GM23248 (cell line): Measurements from ENCODE around the gene TNIK. TPM values are rescaled to one million over a fixed set of nuclear protein-coding genes. Genes with fewer than 3 reads are reported as not detected.

ENCODE experiments used
- DNase-seq: peaks from one replicate; pipeline ENCODE4 v3.0.0-alpha.2; 2015
- H2AFZ ChIP-seq: fragments of 200-600 bp; sonication (generic); 2 replicates; pipeline ENCODE4 v1.6.1; 2016; ENCODE audit warnings: antibody characterized with exemption
- H3F3A ChIP-seq: fragments of 200-600 bp; sonication (generic); 2 replicates; pipeline ENCODE4 v1.6.1; 2016; ENCODE audit warnings: mild to moderate bottlenecking, antibody characterized with exemption, mixed run types; ENCODE audit not compliant: insufficient read depth
- H3K27ac ChIP-seq: fragments of 200-600 bp; sonication (generic); 2 replicates; pipeline ENCODE4 v1.5.1; 2016; ENCODE audit warnings: mild to moderate bottlenecking
- H3K27me3 ChIP-seq: fragments of 200-600 bp; sonication (generic); replicated peaks from 2 replicates; pipeline ENCODE4 v1.6.1; 2016; ENCODE audit warnings: mild to moderate bottlenecking; ENCODE audit not compliant: insufficient read depth
- H3K36me3 ChIP-seq: fragments of 200-600 bp; sonication (generic); 2 replicates; pipeline ENCODE4 v1.6.1; 2016; ENCODE audit warnings: low read depth, mild to moderate bottlenecking
- H3K4me1 ChIP-seq: fragments of 200-600 bp; sonication (generic); 2 replicates; pipeline ENCODE4 v1.6.1; 2016; ENCODE audit warnings: mild to moderate bottlenecking; ENCODE audit not compliant: insufficient read depth
- H3K4me2 ChIP-seq: fragments of 200-600 bp; sonication (generic); one replicate; pipeline ENCODE4 v1.6.1; 2016; ENCODE audit warnings: mild to moderate bottlenecking; ENCODE audit not compliant: unreplicated experiment
- H3K4me3 ChIP-seq: fragments of 200-600 bp; sonication (generic); 2 replicates; pipeline ENCODE4 v1.5.1; 2016; ENCODE audit warnings: mild to moderate bottlenecking
- H3K79me2 ChIP-seq: fragments of 200-600 bp; sonication (generic); 2 replicates; pipeline ENCODE4 v1.6.1; 2016; ENCODE audit warnings: mild to moderate bottlenecking; ENCODE audit not compliant: insufficient read depth
- H3K9ac ChIP-seq: fragments of 200-600 bp; sonication (generic); 2 replicates; pipeline ENCODE4 v1.6.1; 2016; ENCODE audit warnings: mild to moderate bottlenecking
- H3K9me2 ChIP-seq: fragments of 200-600 bp; sonication (generic); 2 replicates; pipeline ENCODE4 v1.6.1; 2016; ENCODE audit warnings: mixed run types, mild to moderate bottlenecking, moderate library complexity; ENCODE audit not compliant: insufficient read depth
- H3K9me3 ChIP-seq: fragments of 200-600 bp; sonication (generic); one replicate; pipeline ENCODE4 v1.6.1; 2017; ENCODE audit warnings: low read depth
- H4K20me1 ChIP-seq: fragments of 200-600 bp; sonication (generic); 2 replicates; pipeline ENCODE4 v1.6.0; 2016; ENCODE audit not compliant: insufficient read depth
- EZH2 ChIP-seq: fragments of 200-600 bp; sonication (generic); IDR thresholded peaks from 2 replicates; pipeline ENCODE4 v1.6.1; 2018; ENCODE audit warnings: antibody characterized with exemption, mild to moderate bottlenecking; ENCODE audit not compliant: insufficient read depth, poor library complexity, severe bottlenecking
- EZH2phosphoT487 ChIP-seq: fragments of 200-600 bp; sonication (generic); IDR thresholded peaks from 2 replicates; pipeline ENCODE4 v1.6.1; 2018; ENCODE audit warnings: antibody characterized with exemption, moderate library complexity, mild to moderate bottlenecking, low read depth; ENCODE audit not compliant: insufficient read depth
- WGBS, 2 experiments: methylation state at CpG; one replicate each; pipeline ENCODE4 v1.1.6; 2015 to 2017; ENCODE audit warnings: low lambda C conversion rate in 2 of 2, low coverage in 1 of 2; ENCODE audit errors: missing lambda C conversion rate in 2 of 2; 5-methylcytosine and 5-hydroxymethylcytosine counted together
- in situ Hi-C: fragments of 300-500 bp; cut with MboI; formaldehyde crosslinking; loops from 2 replicates; pipeline ENCODE4 v1.15.0; 2020
- polyA plus RNA-seq: library from polyadenylated mRNA; unstranded; fragments of >200 nt; fragmentation: Nextera tagmentation; extraction: Ambion mirVana; gene quantifications from 2 replicates; pipeline ENCODE4 v1.2.1, GENCODE V29; 2016
- total RNA-seq: library from RNA; depleted of rRNA; stranded (reverse); fragments of >200 nt; shearing (Covaris generic); gene quantifications from 2 replicates; pipeline ENCODE4 v1.2.3, GENCODE V29; 2014

The TNIK gene
- total and polyA plus RNA-seq, 2 experiments from 2014 or later = 0.80 to 2.3 TPM

- in situ Hi-C loops = no loop called here
- no peak overlapping the region for H3K27ac ChIP-seq
- H3K36me3 ChIP-seq = no peaks in the 10 kb centered on the region
- WGBS, 2 experiments = 98 to 100% methylated on average over 2 of the region's 2 CpGs
- H3F3A ChIP-seq = no peaks in the 10 kb centered on the region
- no peak for TF ChIP-seq EZH2phosphoT487
- TF ChIP-seq EZH2 = no peak
- H3K9ac ChIP-seq = no peak overlapping the region
- no peak overlapping the region for H3K4me3 ChIP-seq
- DNase-seq = no peak
- H3K4me2 ChIP-seq = no peak overlapping the region
- no peaks in the 10 kb centered on the region for H3K9me3 ChIP-seq
- 0 out of 2 replicates have a peak, but pooled peaks cover 8% of the 10 kb centered on the region for H3K27me3 ChIP-seq
- no peaks in the 10 kb centered on the region for H3K9me2 ChIP-seq
- no peaks in the 10 kb centered on the region for H3K79me2 ChIP-seq
- no peak overlapping the region for H2AFZ ChIP-seq
- peaks cover under 1% of the 10 kb centered on the region; the same call in 1 of the 2 replicates for H3K4me1 ChIP-seq
- H4K20me1 ChIP-seq = no peaks in the 10 kb centered on the region
Observed at GRCh38 chr3:171358881-171359198, 101.4 kb downstream of the TNIK start.

DNA sequence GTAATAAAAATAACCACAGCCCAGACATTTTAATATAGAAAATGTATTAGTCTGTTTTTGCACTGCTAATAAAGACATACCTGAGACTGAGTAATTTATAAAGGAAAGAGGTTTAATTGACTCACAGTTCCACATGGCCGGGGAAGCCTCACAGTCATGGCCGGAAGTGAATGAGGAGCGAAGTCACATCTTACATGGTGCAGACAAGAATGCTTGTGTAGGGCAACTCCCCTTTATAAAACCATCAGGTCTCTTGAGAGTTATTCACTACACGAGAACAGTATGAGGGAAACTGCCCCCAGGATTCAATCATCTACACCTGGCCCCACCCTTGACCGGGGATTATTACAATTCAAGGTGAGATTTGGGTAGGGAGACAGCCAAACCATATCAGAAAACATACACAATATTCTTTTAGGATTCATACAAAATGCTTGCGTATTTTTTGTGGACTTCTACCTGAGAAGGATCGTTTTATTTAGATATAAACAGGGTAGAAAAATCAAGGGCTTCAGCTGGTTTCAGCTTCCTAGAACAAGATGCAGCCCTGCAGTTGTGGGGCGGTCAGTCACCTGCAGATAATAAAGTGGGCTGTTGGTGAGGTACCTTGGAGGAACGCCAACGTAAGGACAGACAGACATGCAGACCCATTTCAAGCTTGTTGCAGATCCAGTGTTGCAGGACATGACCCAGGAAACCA, 101.9 kb downstream of the TNIK start:
- H3K9me2 ChIP-seq = no peaks in the 10 kb centered on the region
- H3K9ac ChIP-seq = no peak overlapping the region
- no peak overlapping the region for H3K27ac ChIP-seq
- H3K4me2 ChIP-seq = no peak overlapping the region
- in situ Hi-C loops = no loop called here
- H3K4me3 ChIP-seq = no peak overlapping the region
- H3K4me1 ChIP-seq = peaks cover 4% of the 10 kb centered on the region; the same call in 1 of the 2 replicates
- H3K27me3 ChIP-seq = 0 out of 2 replicates have a peak, but pooled peaks cover 8% of the 10 kb centered on the region
- no peaks in the 10 kb centered on the region for H3K79me2 ChIP-seq
- H4K20me1 ChIP-seq = no peaks in the 10 kb centered on the region
- no peaks in the 10 kb centered on the region for H3K36me3 ChIP-seq
- DNase-seq = peak; percentile 49
- TF ChIP-seq EZH2 = no peak
- TF ChIP-seq EZH2phosphoT487 = no peak
- 77 to 81% methylated on average over 10 of the region's 10 CpGs for WGBS, 2 experiments
- no peaks in the 10 kb centered on the region for H3K9me3 ChIP-seq
- H3F3A ChIP-seq = no peaks in the 10 kb centered on the region
- no peak overlapping the region for H2AFZ ChIP-seq

DNA sequence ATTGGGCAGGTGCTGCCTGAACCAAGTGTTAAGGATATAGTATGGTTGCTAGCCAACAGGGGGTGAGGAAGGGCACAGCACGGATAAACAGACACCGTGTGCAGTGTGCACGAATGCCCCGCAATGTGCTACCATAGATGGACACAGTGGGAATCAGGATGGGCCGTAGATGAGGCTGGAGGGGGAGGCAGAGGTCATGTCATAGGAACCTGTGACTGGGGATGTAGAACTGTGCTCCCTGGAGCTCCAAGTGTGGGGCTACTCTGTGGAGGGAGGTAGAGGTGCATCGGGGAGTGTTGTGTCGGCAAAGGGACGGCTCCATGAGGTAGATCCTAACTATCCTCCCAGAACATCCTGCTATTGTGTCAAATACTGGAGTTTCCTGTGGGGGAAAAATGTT, 102.5 kb downstream of the TNIK start:
- no peaks in the 10 kb centered on the region for H3F3A ChIP-seq
- H3K79me2 ChIP-seq = no peaks in the 10 kb centered on the region
- H4K20me1 ChIP-seq = no peaks in the 10 kb centered on the region
- H3K9me2 ChIP-seq = no peaks in the 10 kb centered on the region
- H3K9me3 ChIP-seq = no peaks in the 10 kb centered on the region
- in situ Hi-C loops = no loop called here
- H3K4me1 ChIP-seq = peaks cover 4% of the 10 kb centered on the region; the same call in 1 of the 2 replicates
- 98 to 99% methylated on average over 8 of the region's 8 CpGs for WGBS, 2 experiments
- H2AFZ ChIP-seq = no peak overlapping the region
- H3K4me3 ChIP-seq = no peak overlapping the region
- TF ChIP-seq EZH2phosphoT487 (no peak), EZH2 (no peak)
- H3K27ac ChIP-seq = no peak overlapping the region
- no peak overlapping the region for H3K4me2 ChIP-seq
- 0 out of 2 replicates have a peak, but pooled peaks cover 10% of the 10 kb centered on the region for H3K27me3 ChIP-seq
- no peaks in the 10 kb centered on the region for H3K36me3 ChIP-seq
- DNase-seq = no peak
- H3K9ac ChIP-seq = no peak overlapping the region

GRCh38 chr3:171356251-171356650, 104.0 kb downstream of the TNIK start:
- H3K4me2 ChIP-seq = no peak overlapping the region
- in situ Hi-C loops = no loop called here

More at GRCh38 chr3:171356251-171356650, 104.0 kb downstream of the TNIK start:
- TF ChIP-seq EZH2 = no peak
- TF ChIP-seq EZH2phosphoT487 = no peak
- Histone ChIP-seq H3F3A (peaks cover 9% of the 10 kb centered on the region), H3K9ac (no peak overlapping the region), H3K9me3 (no peaks in the 10 kb centered on the region), H3K27me3 (0 out of 2 replicates have a peak, but pooled peaks cover 5% of the 10 kb centered on the region), H3K9me2 (no peaks in the 10 kb centered on the region), H2AFZ (no peak overlapping the region), H3K27ac (no peak overlapping the region), H4K20me1 (no peaks in the 10 kb centered on the region), H3K36me3 (no peaks in the 10 kb centered on the region), H3K4me1 (peaks cover 13% of the 10 kb centered on the region), H3K4me3 (no peak overlapping the region), H3K79me2 (no peaks in the 10 kb centered on the region)
- WGBS, 2 experiments = 79 to 83% methylated on average over 3 of the region's 3 CpGs
- peak; percentile 20 for DNase-seq
